ENCODE data around the gene MCM3AP.

The MCM3AP gene

DNA sequence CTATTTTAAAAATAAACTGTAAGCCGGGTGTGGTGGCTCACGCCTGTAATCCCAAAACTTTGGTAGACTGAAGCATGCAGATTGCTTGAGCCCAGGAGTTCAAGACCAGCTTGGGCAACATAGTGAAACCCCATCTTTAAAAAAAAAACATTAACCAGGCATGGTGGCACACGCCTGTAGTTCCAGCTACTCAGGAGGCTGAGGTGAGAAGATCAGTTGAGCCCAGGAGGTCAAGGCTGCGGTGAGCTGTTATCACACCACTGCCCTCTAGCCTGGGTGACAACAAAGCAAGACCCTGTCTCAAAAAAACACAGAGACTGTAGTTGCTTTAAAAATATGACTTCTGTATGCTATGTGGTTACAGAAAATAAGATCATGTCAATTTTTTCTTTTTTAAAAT, 32.6 kb downstream of the MCM3AP start:
- DNase-seq (ENCODE audit: low read depth): no peak
- TF ChIP-seq, protein P1, sequence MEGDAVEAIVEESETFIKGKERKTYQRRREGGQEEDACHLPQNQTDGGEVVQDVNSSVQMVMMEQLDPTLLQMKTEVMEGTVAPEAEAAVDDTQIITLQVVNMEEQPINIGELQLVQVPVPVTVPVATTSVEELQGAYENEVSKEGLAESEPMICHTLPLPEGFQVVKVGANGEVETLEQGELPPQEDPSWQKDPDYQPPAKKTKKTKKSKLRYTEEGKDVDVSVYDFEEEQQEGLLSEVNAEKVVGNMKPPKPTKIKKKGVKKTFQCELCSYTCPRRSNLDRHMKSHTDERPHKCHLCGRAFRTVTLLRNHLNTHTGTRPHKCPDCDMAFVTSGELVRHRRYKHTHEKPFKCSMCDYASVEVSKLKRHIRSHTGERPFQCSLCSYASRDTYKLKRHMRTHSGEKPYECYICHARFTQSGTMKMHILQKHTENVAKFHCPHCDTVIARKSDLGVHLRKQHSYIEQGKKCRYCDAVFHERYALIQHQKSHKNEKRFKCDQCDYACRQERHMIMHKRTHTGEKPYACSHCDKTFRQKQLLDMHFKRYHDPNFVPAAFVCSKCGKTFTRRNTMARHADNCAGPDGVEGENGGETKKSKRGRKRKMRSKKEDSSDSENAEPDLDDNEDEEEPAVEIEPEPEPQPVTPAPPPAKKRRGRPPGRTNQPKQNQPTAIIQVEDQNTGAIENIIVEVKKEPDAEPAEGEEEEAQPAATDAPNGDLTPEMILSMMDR (conservative IDR thresholded peaks at IDR 0.05; ENCODE audit: low read depth, low read length): no peak
- no peak overlapping the region for H3K4me3 ChIP-seq (ENCODE audit: low read depth, low read length)

DNA sequence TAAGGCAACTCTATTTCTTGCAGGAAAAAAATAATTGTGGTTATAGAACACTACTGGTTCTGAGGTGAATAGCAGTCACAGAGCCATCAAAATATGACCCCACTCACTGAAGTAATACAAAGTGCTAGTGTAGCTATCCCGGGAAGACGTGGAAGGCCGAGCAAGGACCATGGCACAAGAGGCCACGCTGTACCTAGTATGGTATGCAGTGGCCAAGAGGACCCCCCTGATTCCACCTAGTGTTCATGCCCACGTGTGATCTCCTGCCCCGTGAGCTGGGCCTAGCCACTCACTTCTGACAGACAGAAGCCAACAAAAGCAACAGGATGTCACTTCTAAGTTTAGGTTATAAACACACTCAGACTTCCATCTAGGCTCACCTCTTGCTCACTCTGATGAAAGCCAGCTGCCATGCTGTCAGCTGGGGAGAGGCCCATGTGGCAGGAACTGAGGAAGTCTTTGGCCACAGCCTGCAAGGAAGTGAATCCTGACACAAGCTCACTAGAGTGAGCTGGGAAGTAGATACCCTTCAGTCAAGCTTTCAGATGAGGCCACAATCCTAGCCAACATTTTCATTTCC, 35.2 kb downstream of the MCM3AP start:
- TF ChIP-seq, protein P1 (conservative IDR thresholded peaks at IDR 0.05; ENCODE audit: low read depth, low read length): no peak
- DNase-seq (ENCODE audit: low read depth): peak; percentile 20
- no peak overlapping the region for H3K4me3 ChIP-seq (ENCODE audit: low read depth, low read length)

DNA sequence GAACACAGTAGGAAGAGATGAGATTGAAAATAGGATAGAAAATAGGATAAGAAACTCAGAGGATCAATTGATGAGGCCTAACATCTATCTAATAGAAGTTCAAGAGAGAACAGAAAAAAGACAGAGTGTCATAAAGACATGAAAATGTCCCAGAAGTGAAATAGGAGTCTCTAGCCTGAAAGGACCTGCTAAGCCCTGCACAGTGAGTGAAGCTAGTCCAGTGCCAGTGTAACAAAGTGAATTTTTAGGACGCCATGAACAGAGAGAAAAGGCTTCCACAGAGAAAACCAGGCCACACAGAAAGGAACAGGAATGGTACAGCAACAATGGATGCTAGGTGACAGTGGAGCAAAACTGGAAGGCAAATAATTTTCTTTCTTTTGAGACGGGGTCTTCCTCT, 36.6 kb downstream of the MCM3AP start:
- TF ChIP-seq, protein P1 (conservative IDR thresholded peaks at IDR 0.05; ENCODE audit: low read depth, low read length): no peak

DNA sequence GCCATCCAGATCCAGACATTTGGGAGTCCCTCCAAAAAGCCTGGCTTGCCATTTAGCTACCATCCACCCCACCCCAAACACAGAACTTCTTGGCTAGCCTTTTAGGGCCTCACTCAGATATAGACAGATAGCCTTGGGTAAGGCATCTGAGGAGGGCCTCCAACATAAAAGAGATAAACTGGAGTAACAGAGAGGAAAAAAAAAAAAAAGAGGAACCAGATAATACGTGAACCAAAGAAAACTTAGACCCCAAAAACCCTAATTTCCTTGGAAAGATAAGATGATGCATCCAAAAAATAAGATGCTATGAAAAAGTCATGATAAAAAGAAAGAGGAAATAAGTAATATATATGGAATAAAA, 37.0 kb downstream of the MCM3AP start:
- TF ChIP-seq, protein P1 (conservative IDR thresholded peaks at IDR 0.05; ENCODE audit: low read depth, low read length): no peak
- H3K4me3 ChIP-seq (ENCODE audit: low read depth, low read length): no peak overlapping the region
- DNase-seq (ENCODE audit: low read depth): no peak

More for the DNA sequence above, 36.6 kb downstream of the MCM3AP start:
- DNase-seq (ENCODE audit: low read depth): no peak
- H3K4me3 ChIP-seq (ENCODE audit: low read depth, low read length): no peak overlapping the region

DNA sequence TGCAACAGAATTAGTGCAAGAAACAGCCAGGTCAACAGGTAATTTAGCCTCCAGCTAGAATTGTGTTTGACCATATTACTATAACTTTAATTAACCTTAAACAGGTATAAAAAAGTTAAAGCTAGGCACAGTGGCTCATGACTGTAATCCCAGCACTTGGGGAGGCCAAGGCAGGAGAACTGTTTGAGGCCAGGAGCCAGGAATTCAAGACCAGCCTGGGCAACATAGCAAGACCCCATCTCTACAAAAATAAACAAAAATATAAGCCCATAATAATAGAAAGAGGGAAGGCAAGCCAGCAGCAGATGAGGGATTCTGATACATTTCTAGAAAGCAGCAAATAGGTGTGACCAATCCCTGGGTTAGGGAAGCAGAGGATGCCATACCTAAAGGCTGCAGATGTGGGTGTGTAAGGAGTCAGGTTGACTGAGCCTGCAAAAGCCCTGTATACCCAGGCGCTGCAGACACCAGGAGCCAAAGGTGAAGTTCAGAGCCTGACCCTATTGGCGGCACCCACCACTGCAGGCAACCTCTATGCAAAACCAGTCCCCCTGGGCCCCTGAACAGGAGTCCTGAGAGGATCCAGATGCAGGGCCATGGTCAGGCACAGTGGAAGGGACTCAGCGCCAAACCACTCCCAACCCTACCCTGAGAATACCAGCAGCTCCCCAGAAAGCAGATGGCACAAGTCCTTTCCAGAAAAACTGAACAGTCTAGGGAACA, 37.6 kb downstream of the MCM3AP start:
- no peak overlapping the region for H3K4me3 ChIP-seq (ENCODE audit: low read depth, low read length)
- no peak for DNase-seq (ENCODE audit: low read depth)
- TF ChIP-seq, protein P1 (conservative IDR thresholded peaks at IDR 0.05; ENCODE audit: low read depth, low read length): no peak

DNA sequence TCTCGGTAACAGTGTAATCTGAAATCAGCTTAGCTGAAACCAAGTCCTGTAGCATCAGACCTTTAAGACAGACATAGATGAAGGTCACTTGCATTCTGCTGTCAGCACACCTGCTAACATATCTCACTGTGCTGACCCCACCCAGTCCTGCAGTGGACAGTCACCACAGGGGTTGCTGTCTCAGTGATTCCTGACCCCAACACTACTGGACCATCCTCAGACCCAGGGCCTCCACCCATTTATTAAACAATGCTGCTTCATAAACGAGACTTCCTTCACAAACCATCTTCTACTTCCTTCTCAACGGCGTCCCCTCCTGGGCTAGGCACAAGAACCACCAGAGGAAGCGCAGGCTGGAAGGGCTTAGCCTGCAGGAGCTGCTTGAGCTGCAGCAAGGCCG, 39.1 kb downstream of the MCM3AP start:
- no peak for DNase-seq (ENCODE audit: low read depth)
- TF ChIP-seq, protein P1 (conservative IDR thresholded peaks at IDR 0.05; ENCODE audit: low read depth, low read length): no peak
- no peak overlapping the region for H3K4me3 ChIP-seq (ENCODE audit: low read depth, low read length)

All from choroid plexus epithelial cell (primary cell).